A549 treated with Mapracorat at 1 μM for 4 hours (cell line): Measurements from ENCODE around the gene IL31. TPM values are rescaled to one million over a fixed set of nuclear protein-coding genes. Genes with fewer than 3 reads are reported as not detected.

Experiments
- total RNA-seq: library from RNA; stranded (reverse); fragments of 200-300 nt; extraction: Qiagen RNA extraction; gene quantifications from 5 replicates; pipeline ENCODE4 v1.2.3, GENCODE V29; 2022

The IL31 gene
- total RNA-seq, result not detected in 5 replicates

DNA sequence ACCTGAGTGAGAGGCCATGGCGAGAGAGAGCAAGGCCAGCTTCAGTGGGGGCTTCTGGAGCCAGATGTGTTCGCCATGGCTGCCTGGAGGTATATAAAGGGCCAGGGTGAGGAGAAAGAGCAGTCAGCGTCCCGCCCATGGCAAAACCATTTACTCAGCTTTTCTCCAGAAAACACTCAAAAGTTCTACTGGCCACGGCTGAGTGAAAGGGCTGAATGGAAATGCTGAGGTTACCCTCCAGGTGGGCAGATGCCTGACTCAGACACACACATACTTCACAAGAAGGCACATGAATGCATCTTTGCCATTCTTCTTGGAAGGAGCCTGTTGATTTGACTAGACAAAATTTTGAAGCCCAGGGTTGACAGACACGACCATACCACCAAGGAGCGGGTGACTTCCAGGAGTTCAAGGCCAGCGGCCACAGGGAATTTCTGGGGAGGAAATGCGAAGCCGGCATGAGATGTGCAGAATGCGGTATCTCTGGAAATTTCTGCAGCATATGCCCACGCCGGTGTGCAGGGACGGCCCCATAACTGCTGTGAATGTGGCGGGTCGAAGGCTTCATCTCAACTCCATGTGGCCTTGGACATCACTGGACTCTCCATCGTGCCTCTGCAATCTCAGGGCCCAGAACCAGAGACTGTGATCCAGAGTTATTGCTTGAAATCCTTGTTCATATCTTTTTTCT, at the start of gene IL31:
IL31 (minus strand) TSS at position 67 of the 691 bp plus-strand sequence; CDS start at position 18, 49 bp downstream.

DNA sequence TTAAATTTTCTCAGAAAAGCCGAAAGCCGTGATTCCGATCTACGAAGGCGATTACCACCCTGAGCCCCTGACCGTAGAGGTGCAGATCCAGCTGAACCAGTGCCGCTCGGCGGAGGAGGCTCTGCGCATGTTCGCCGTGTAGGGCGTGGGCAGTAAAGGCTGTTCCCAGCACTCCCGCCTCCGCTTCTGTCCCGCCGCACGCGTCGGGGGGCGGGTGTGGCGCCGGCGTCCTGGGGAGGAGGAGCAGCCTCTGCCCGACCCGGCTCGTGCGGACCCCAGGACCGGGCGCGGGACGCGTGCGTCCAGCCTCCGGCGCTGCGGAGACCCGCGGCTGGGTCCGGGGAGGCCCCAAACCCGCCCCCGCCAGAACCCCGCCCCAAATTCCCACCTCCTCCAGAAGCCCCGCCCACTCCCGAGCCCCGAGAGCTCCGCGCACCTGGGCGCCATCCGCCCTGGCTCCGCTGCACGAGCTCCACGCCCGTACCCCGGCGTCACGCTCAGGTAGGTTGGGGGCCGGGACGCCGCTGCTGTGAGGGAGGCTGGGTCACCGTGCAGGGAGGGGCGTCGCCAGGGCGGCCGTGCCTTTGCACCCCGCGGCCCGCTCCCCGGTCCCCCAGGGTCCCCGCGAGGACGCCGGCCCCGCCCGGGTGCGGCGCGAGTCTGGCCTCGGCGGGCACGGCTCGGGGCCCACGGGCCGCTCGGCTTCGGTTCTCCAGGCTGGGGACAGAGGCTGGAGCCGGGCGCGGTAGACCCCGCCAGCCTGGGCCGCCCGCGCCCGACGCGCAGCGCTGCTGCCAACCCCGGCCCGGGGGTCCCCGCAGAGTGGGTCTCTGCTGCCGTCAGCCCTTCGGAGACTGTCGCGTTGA, 29.5 kb upstream of the IL31 start, which contains the start of gene B3GNT4:
B3GNT4 (plus strand) TSS at position 409 of the 866 bp plus-strand sequence. CDS start 910 bp downstream, outside the sequence.

DNA sequence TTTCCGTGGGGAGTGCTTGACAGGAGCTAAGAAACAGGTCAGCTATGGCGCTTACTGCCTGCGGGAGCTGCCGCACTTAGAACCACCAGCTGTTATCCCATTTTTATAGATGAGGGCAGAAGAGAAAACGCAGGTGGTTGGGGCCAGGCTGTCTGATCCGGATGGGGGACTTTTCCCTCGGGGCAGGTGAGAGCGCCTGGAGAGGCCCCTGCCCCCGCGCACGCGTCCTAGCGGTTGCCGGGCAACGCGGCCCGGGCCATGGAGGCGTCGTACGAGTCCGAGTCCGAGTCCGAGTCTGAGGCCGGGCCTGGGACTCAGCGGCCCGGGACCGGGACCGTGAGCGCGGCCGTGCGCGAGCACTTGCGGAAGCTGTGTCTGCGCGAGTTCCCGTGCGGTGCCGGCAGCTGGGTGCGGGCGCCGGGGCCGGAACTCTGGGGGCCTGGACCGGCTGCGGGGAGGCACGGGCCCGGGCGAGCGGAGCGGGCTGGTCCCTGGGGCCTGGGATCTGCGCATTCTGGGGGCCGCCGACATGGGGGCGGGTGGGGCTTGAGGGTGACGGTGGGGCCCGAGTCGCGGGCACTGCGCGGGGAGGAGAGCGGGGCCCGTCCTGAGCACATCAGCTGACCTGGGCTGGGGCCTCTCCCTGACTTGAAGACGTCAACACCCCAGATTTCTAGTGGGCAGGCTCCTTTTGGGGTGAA, 9.0 kb upstream of the IL31 start, which contains the start of gene LRRC43:
LRRC43 (plus strand) TSS at position 237 of the 701 bp plus-strand sequence; CDS start at position 259, 22 bp downstream.

Other genes with a start within 250 kb of the IL31 start
- gene BCL7A, start 152.3 kb downstream of the IL31 start, total RNA-seq, result 10.4 to 12.5 TPM (median 10.9 TPM) in 5 replicates
- gene MLXIP, start 95.5 kb downstream of the IL31 start, total RNA-seq, result 29.3 to 44.5 TPM (median 41.9 TPM) in 5 replicates
- gene LRRC43, start 8.9 kb upstream of the IL31 start, total RNA-seq, result 0.08 TPM in 1 of 5 replicates, not detected in the others
- gene B3GNT4, start 29.5 kb upstream of the IL31 start, total RNA-seq, result 0.45 to 0.96 TPM (median 0.77 TPM) in 5 replicates
- gene DIABLO, start 51.8 kb upstream of the IL31 start, total RNA-seq, result 65.8 to 77.8 TPM (median 67.5 TPM) in 5 replicates
- 17.3 to 18.9 TPM (median 18.5 TPM) in 5 replicates for gene VPS33A, start 92.3 kb upstream of the IL31 start, total RNA-seq
- gene CLIP1, start 248.4 kb upstream of the IL31 start, total RNA-seq, result 31.5 to 40.8 TPM (median 36.6 TPM) in 5 replicates